HepG2 (cell line): ENCODE data around the gene CCBE1. TPM values are rescaled to one million over a fixed set of nuclear protein-coding genes. Genes with fewer than 3 reads are reported as not detected.

ENCODE experiments used
- ATAC-seq: fragments of 200-7000 bp; cut with Tn5 transposase; 3 replicates; pipeline ENCODE4 v1.9.1; 2020; ENCODE audit warnings: mild to moderate bottlenecking, moderate library complexity
- BruUV-seq: library from RNA; stranded (reverse); fragments of 400-500 nt; replicated peaks from 2 replicates; lab custom pipeline; 2021; lab: Mats Ljungman, UMichigan
- CTCF ChIA-PET: fragments of 300-600 bp; formaldehyde crosslinking; extraction: SDS; loops from one replicate; lab custom pipeline; 2021; ENCODE audit warnings: low total read pairs, inconsistent platforms, low intra/inter-chr PET ratio; lab: Yijun Ruan, JAX
- POLR2A ChIA-PET: fragments of 350-600 bp; sonication (Branson Sonifier 250); formaldehyde crosslinking; loops from one replicate; lab custom pipeline; 2020; ENCODE audit warnings: antibody characterized with exemption, inconsistent platforms; lab: Yijun Ruan, JAX
- DNase-seq: peaks from one replicate; pipeline ENCODE4 v3.0.0-alpha.2; 2015; ENCODE audit warnings: low spot score
- FAIRE-seq: peaks from 3 replicates; lab custom pipeline; 2011; peaks lifted over from hg19 to GRCh38; lab: Jason Lieb, UNC
- H2AFZ ChIP-seq: one replicate; pipeline ENCODE4 v1.6.1; 2011; ENCODE audit warnings: low read length, inconsistent platforms
- H3K27ac ChIP-seq: fragments of 300-600 bp; 3 replicates; pipeline ENCODE4 v1.8.0; 2011; ENCODE audit warnings: mixed run types, mild to moderate bottlenecking, mixed read lengths, low read length, inconsistent platforms; ENCODE audit not compliant: insufficient read depth; ENCODE audit errors: extremely low read length
- H3K27me3 ChIP-seq, 2 experiments: fragments of 200-600 bp in 1 of 2; 2 replicates in 1 of 2; 3 replicates in 1 of 2; pipeline versions ENCODE4 v1.6.0 to v1.8.0; 2011; ENCODE audit warnings: low read length in 2 of 2, mild to moderate bottlenecking in 2 of 2, moderate library complexity in 2 of 2, inconsistent platforms in 1 of 2; ENCODE audit not compliant: insufficient read depth in 2 of 2, control insufficient read depth in 1 of 2
- H3K36me3 ChIP-seq, 2 experiments: fragments of 200-600 bp in 1 of 2; replicated peaks in 1 of 2; 2 replicates in 1 of 2; 3 replicates in 1 of 2; pipeline versions ENCODE4 v1.5.1 to v1.8.0; 2011; ENCODE audit warnings: low read length in 2 of 2, inconsistent platforms in 1 of 2; ENCODE audit not compliant: insufficient read depth in 2 of 2, control insufficient read depth in 1 of 2
- H3K4me1 ChIP-seq: 2 replicates; pipeline ENCODE4 v1.5.1; 2012; ENCODE audit warnings: low read length, inconsistent platforms; ENCODE audit not compliant: insufficient read depth
- H3K4me2 ChIP-seq: 2 replicates; pipeline ENCODE4 v1.6.0; 2011; ENCODE audit warnings: low read depth, low read length, inconsistent platforms
- H3K4me3 ChIP-seq, 3 experiments: fragments of 200-600 bp in 1 of 3; sonication (generic), shearing (Covaris generic) in 1 of 3; replicated peaks in 1 of 3; 2 replicates each; pipeline ENCODE4 v1.5.1; 2011 to 2016; ENCODE audit warnings: low read length in 3 of 3, inconsistent platforms in 2 of 3, low read depth in 2 of 3, mild to moderate bottlenecking in 2 of 3, control low read depth in 1 of 3, mixed read lengths in 1 of 3; ENCODE audit not compliant: insufficient read depth in 1 of 3
- H3K79me2 ChIP-seq: one replicate; pipeline ENCODE4 v1.6.1; 2011; ENCODE audit warnings: low read length, inconsistent platforms; ENCODE audit not compliant: insufficient read depth
- H3K9ac ChIP-seq: 2 replicates; pipeline ENCODE4 v1.6.0; 2011; ENCODE audit warnings: mild to moderate bottlenecking, low read depth, low read length, inconsistent platforms; ENCODE audit not compliant: insufficient read depth
- H3K9me3 ChIP-seq: 2 replicates; pipeline ENCODE4 v1.5.1; 2012; ENCODE audit warnings: mild to moderate bottlenecking, low read length
- H4K20me1 ChIP-seq: 2 replicates; pipeline ENCODE4 v1.6.0; 2011; ENCODE audit warnings: inconsistent platforms, mild to moderate bottlenecking, low read length, moderate library complexity; ENCODE audit not compliant: insufficient read depth
- ARID2 ChIP-seq: sonication (generic); formaldehyde crosslinking; IDR thresholded peaks from 2 replicates; pipeline ENCODE4 v1.8.1; 2022; ENCODE audit warnings: mild to moderate bottlenecking, missing genetic modification reagents, borderline replicate concordance
- CHD4 ChIP-seq: fragments of 200-600 bp; sonication (generic); IDR thresholded peaks from 2 replicates; pipeline ENCODE4 v1.7.0; 2017; ENCODE audit warnings: mild to moderate bottlenecking, low read length, borderline replicate concordance
- GTF2F1 ChIP-seq: fragments of 150-350 bp; IDR thresholded peaks from 2 replicates; pipeline ENCODE4 v1.6.1; 2014; ENCODE audit warnings: low read length
- HOXA3 ChIP-seq: sonication (generic); formaldehyde crosslinking; IDR thresholded peaks from 2 replicates; pipeline ENCODE4 v1.5.0; 2020; ENCODE audit warnings: missing genetic modification reagents
- IRF9 ChIP-seq: sonication (generic); formaldehyde crosslinking; IDR thresholded peaks from 2 replicates; pipeline ENCODE4 v1.8.0; 2022; ENCODE audit warnings: missing genetic modification reagents, mild to moderate bottlenecking, borderline replicate concordance
- MEF2D ChIP-seq: sonication (generic); formaldehyde crosslinking; IDR thresholded peaks from 2 replicates; pipeline ENCODE4 v1.5.1; 2020; ENCODE audit warnings: mild to moderate bottlenecking, missing genetic modification reagents
- MTF2 ChIP-seq: sonication (generic); formaldehyde crosslinking; IDR thresholded peaks from 2 replicates; pipeline ENCODE4 v1.5.0; 2020; ENCODE audit warnings: missing genetic modification reagents, borderline replicate concordance
- NFATC3 ChIP-seq: sonication (generic); formaldehyde crosslinking; IDR thresholded peaks from 2 replicates; pipeline ENCODE4 v1.5.1; 2020; ENCODE audit warnings: mild to moderate bottlenecking, missing genetic modification reagents
- SP2 ChIP-seq: sonication (generic); formaldehyde crosslinking; IDR thresholded peaks from 2 replicates; pipeline ENCODE4 v1.5.1; 2020; ENCODE audit warnings: mild to moderate bottlenecking, missing genetic modification reagents
- TAF1 ChIP-seq: sonication (generic); formaldehyde crosslinking; IDR thresholded peaks from 2 replicates; pipeline ENCODE4 v1.4.0; 2020; ENCODE audit warnings: missing genetic modification reagents
- TBX2 ChIP-seq: sonication (generic); formaldehyde crosslinking; IDR thresholded peaks from 2 replicates; pipeline ENCODE4 v1.5.0; 2020; ENCODE audit warnings: missing genetic modification reagents, mild to moderate bottlenecking, borderline replicate concordance
- YY1 ChIP-seq: IDR thresholded peaks from 2 replicates; pipeline ENCODE4 v1.6.1; 2011; ENCODE audit warnings: low read length, low read depth, moderate library complexity, mild to moderate bottlenecking; ENCODE audit not compliant: insufficient read depth, insufficient replicate concordance
- ZNF20 ChIP-seq: sonication (generic); formaldehyde crosslinking; IDR thresholded peaks from 2 replicates; pipeline ENCODE4 v1.4.0; 2020; ENCODE audit warnings: mild to moderate bottlenecking, moderate library complexity, missing genetic modification reagents
- ZNF205 ChIP-seq: IDR thresholded peaks from 2 replicates; pipeline ENCODE4 v1.6.1; 2018; ENCODE audit warnings: missing biosample characterization, missing genetic modification reagents
- ZNF337 ChIP-seq: sonication (generic); formaldehyde crosslinking; IDR thresholded peaks from 2 replicates; pipeline ENCODE4 v1.5.1; 2020; ENCODE audit warnings: missing genetic modification reagents, low read depth, mild to moderate bottlenecking, borderline replicate concordance
- ZNF441 ChIP-seq: sonication (generic); formaldehyde crosslinking; IDR thresholded peaks from 2 replicates; pipeline ENCODE4 v1.7.0; 2021; ENCODE audit warnings: missing genetic modification reagents, borderline replicate concordance
- ZNF564 ChIP-seq: sonication (generic); formaldehyde crosslinking; IDR thresholded peaks from 2 replicates; pipeline ENCODE4 v1.8.1; 2023; ENCODE audit warnings: mild to moderate bottlenecking, missing genetic modification reagents
- ZNF790 ChIP-seq: sonication (generic); formaldehyde crosslinking; IDR thresholded peaks from 2 replicates; pipeline ENCODE4 v1.8.0; 2022; ENCODE audit warnings: missing genetic modification reagents, mild to moderate bottlenecking, borderline replicate concordance
- ZNF883 ChIP-seq: sonication (generic); formaldehyde crosslinking; IDR thresholded peaks from 2 replicates; pipeline ENCODE4 v1.5.1; 2020; ENCODE audit warnings: mild to moderate bottlenecking, missing genetic modification reagents; ENCODE audit errors: not compliant biosample characterization
- WGBS: methylation state at CpG from one replicate; pipeline ENCODE4 v1.1.6; 2017; ENCODE audit warnings: low lambda C conversion rate; 5-methylcytosine and 5-hydroxymethylcytosine counted together
- in situ Hi-C: cut with HindIII; loops from 2 replicates; pipeline ENCODE4 v1.10.0; 2017; ENCODE audit warnings: low pct_unique_long_range_greater_than_20kb; ENCODE audit not compliant: extremely low pct_ligation_motif_present
- intact Hi-C: fragments of 100-400 bp; cut with micrococcal nuclease; formaldehyde crosslinking; loops from one replicate; pipeline ENCODE4 v1.10.0; 2022; ENCODE audit not compliant: unreplicated experiment
- polyA plus RNA-seq, 8 experiments: library from polyadenylated mRNA; depleted of rRNA in 3 of 8; stranded (reverse) in 7 of 8; unstranded in 1 of 8; fragments of >200 nt; fragmentation: Illumina TruSeq in 4 of 8; extraction: Trizol in 4 of 8; gene quantifications; 2 replicates each; pipeline versions ENCODE4 v1.2.1 to v1.2.3, GENCODE V29; 2011 to 2016; ENCODE audit warnings: low read depth in 4 of 8, missing spikeins in 1 of 8, mixed read lengths in 1 of 8; ENCODE audit not compliant: insufficient read depth in 1 of 8
- total RNA-seq, 5 experiments: library from RNA; depleted of rRNA; stranded (reverse); fragments of >200 nt; fragmentation: Illumina TruSeq; extraction: Trizol; gene quantifications; 2 replicates each; pipeline ENCODE4 v1.2.3, GENCODE V29; 2016; ENCODE audit warnings: low read depth in 1 of 5
- TF ChIP-seq, protein P1 (sequence below): sonication (generic); formaldehyde crosslinking; IDR thresholded peaks from 2 replicates; pipeline ENCODE4 v1.9.0; 2021; ENCODE audit warnings: missing genetic modification reagents, borderline replicate concordance
- TF ChIP-seq, protein P2 (sequence below): IDR thresholded peaks from 2 replicates; pipeline ENCODE4 v1.6.1; 2016; ENCODE audit warnings: missing compliant biosample characterization, missing genetic modification reagents, borderline replicate concordance

CCBE1 gene
- total and polyA plus RNA-seq, 2 of the 13 experiments (the other 11 are each of a cell fraction or from before 2014, with no cell fraction given): not detected

DNA sequence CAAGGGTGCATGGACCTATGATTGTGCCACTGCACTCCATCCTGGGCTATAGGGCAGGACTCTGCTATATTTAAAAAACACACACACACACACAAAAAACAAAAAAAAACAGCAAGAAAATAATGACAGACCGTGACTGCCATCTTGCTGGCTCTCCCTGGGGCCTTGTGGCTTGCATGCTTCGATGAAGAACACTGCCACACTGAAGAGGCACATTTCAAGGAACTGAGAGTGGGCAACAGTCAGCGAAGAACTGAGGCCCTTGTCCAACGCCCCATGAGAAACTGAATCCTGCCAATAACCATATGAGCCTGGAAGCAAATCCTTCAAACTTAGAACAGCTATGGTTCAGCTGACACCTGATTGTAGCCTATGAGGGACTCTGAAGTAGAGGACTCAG lies 158.1 kb downstream of the CCBE1 start (continued):
- TF ChIP-seq SP2 (CRISPR knock-in tag) (no peak), ZNF205 (no peak), ZNF564 (CRISPR knock-in tag) (no peak), TBX2 (CRISPR knock-in tag) (no peak), CHD4 (no peak), ARID2 (CRISPR knock-in tag) (no peak)
- TF ChIP-seq, protein P1, sequence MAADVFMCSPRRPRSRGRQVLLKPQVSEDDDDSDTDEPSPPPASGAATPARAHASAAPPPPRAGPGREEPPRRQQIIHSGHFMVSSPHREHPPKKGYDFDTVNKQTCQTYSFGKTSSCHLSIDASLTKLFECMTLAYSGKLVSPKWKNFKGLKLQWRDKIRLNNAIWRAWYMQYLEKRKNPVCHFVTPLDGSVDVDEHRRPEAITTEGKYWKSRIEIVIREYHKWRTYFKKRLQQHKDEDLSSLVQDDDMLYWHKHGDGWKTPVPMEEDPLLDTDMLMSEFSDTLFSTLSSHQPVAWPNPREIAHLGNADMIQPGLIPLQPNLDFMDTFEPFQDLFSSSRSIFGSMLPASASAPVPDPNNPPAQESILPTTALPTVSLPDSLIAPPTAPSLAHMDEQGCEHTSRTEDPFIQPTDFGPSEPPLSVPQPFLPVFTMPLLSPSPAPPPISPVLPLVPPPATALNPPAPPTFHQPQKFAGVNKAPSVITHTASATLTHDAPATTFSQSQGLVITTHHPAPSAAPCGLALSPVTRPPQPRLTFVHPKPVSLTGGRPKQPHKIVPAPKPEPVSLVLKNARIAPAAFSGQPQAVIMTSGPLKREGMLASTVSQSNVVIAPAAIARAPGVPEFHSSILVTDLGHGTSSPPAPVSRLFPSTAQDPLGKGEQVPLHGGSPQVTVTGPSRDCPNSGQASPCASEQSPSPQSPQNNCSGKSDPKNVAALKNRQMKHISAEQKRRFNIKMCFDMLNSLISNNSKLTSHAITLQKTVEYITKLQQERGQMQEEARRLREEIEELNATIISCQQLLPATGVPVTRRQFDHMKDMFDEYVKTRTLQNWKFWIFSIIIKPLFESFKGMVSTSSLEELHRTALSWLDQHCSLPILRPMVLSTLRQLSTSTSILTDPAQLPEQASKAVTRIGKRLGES (CRISPR knock-in tag): no peak
- TF ChIP-seq, all 625 proteins: peak for 0

DNA sequence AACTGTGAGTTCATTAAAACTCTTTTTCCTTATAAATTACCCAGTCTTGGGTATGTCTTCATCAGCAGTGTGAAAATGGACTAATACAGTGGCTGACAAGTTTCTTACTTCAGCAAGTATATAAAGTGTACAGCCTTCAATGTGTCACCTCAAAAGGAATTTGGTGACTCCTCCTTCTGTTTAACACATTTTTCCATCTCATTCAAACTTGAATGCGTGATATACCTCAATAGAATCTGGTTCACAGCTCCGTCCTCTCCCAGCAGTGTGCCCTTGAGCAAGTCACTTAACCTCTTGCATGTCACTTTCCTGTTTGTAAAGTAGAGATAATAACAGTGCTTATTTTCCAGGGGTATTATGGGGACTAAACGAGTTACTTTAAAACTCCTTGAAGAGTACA lies 159.6 kb downstream of the CCBE1 start:
- no peak overlapping the region for H3K9ac ChIP-seq
- H4K20me1 ChIP-seq: no peaks in the 10 kb centered on the region
- CTCF ChIA-PET: no interaction called here
- WGBS: 29% methylated on average over 3 of the region's 3 CpGs
- no peak for DNase-seq
- intact Hi-C loops: no loop called here
- TF ChIP-seq ZNF883 (CRISPR knock-in tag): no peak
- no peak for TF ChIP-seq YY1
- TF ChIP-seq MEF2D: no peak
- no peak for TF ChIP-seq HOXA3
- TF ChIP-seq NFATC3 (CRISPR knock-in tag): no peak
- TF ChIP-seq TAF1 (CRISPR knock-in tag): no peak
- no peak for TF ChIP-seq ZNF790 (CRISPR knock-in tag)
- TF ChIP-seq GTF2F1: no peak
- TF ChIP-seq MTF2 (CRISPR knock-in tag): no peak
- TF ChIP-seq ZNF441: no peak
- TF ChIP-seq ZNF20 (CRISPR knock-in tag): no peak
- TF ChIP-seq ZNF337 (CRISPR knock-in tag): no peak
- no peak for TF ChIP-seq IRF9
- TF ChIP-seq, protein P2, sequence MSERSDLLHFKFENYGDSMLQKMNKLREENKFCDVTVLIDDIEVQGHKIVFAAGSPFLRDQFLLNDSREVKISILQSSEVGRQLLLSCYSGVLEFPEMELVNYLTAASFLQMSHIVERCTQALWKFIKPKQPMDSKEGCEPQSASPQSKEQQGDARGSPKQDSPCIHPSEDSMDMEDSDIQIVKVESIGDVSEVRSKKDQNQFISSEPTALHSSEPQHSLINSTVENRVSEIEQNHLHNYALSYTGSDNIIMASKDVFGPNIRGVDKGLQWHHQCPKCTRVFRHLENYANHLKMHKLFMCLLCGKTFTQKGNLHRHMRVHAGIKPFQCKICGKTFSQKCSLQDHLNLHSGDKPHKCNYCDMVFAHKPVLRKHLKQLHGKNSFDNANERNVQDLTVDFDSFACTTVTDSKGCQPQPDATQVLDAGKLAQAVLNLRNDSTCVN (CRISPR knock-in tag): no peak
- TF ChIP-seq, all 625 proteins: peak for 0
- Histone ChIP-seq H3K9me3 (no peaks in the 10 kb centered on the region), H3K79me2 (no peaks in the 10 kb centered on the region), H3K36me3 (no peaks in the 10 kb centered on the region), H3K4me2 (no peak overlapping the region), H3K4me3 (no peak overlapping the region), H3K27ac (no peak overlapping the region), H3K27me3 (peaks cover 0 to 2% of the 10 kb centered on the region in 2 experiments; a peak in 1 of 5 replicates), H2AFZ (no peak overlapping the region), H3K4me1 (no peaks in the 10 kb centered on the region)
- no peak for ATAC-seq
- in situ Hi-C loops: no loop called here
- no peak for FAIRE-seq
- no TSS peak for BruUV-seq
- POLR2A ChIA-PET: interaction anchor here (0.6 kb wide), 1 partner anchor 32 kb away, joined by 3 read pairs; no protein-coding TSS in a partner anchor
